Stimulated activated CD8-positive, alpha-beta memory T cell treated with anti-CD3 and anti-CD28 coated beads, Interleukin-4, amount 100 ng/mL, for 1 hour (primary cell): Measurements from ENCODE around the gene SNX13.

Experiments
- DNase-seq, 2 donors: peaks; one replicate each; pipeline ENCODE4 v3.0.0-alpha.2; 2020; ENCODE audit warnings: low read depth in 2 of 2, low spot score in 1 of 2

Gene SNX13

GRCh38 chr7:17940302-17940883 is at the start of gene SNX13:
TSS of gene SNX13 (minus strand) at chr7:17940494. CDS start at chr7:17940295, 199 bp downstream.
- DNase-seq = peak; percentile 79 to 81

GRCh38 chr7:17989546-17989945 is 49.3 kb upstream of the SNX13 start:
- DNase-seq = no peak

GRCh38 chr7:17988858-17989257 is 48.6 kb upstream of the SNX13 start:
- no peak for DNase-seq

GRCh38 chr7:17988141-17988540 is 47.8 kb upstream of the SNX13 start:
- DNase-seq = no peak

- no peak for DNase-seq
Observed at GRCh38 chr7:17986851-17987250, 46.6 kb upstream of the SNX13 start.

- no peak for DNase-seq
Observed at GRCh38 chr7:17985473-17986239, 45.4 kb upstream of the SNX13 start.

- DNase-seq = no peak
Observed at GRCh38 chr7:17984288-17984687, 44.0 kb upstream of the SNX13 start.

- no peak for DNase-seq
Observed at GRCh38 chr7:17983221-17984062, 43.1 kb upstream of the SNX13 start.

- DNase-seq = no peak
Observed at GRCh38 chr7:17976952-17977351, 36.7 kb upstream of the SNX13 start.

- DNase-seq = no peak
Observed at GRCh38 chr7:17971411-17971810, 31.1 kb upstream of the SNX13 start.

GRCh38 chr7:17968791-17969715 is 28.8 kb upstream of the SNX13 start:
- no peak for DNase-seq

- DNase-seq = no peak
Observed at GRCh38 chr7:17966706-17967105, 26.4 kb upstream of the SNX13 start.

GRCh38 chr7:17965603-17966002 is 25.3 kb upstream of the SNX13 start:
- no peak for DNase-seq

GRCh38 chr7:17963281-17963680 is 23.0 kb upstream of the SNX13 start:
- DNase-seq = no peak

- DNase-seq = no peak
Observed at GRCh38 chr7:17962652-17963051, 22.4 kb upstream of the SNX13 start.

GRCh38 chr7:17957871-17958270 is 17.6 kb upstream of the SNX13 start:
- no peak for DNase-seq

- no peak for DNase-seq
Observed at GRCh38 chr7:17952387-17952786, 12.1 kb upstream of the SNX13 start.

- no peak for DNase-seq
Observed at GRCh38 chr7:17951742-17952254, 11.5 kb upstream of the SNX13 start.

GRCh38 chr7:17948526-17949238 is 8.4 kb upstream of the SNX13 start:
- no peak for DNase-seq

- no peak for DNase-seq
Observed at GRCh38 chr7:17947620-17948019, 7.3 kb upstream of the SNX13 start.
